Natural killer cell (primary cell): ENCODE data around the gene MICB. TPM values are rescaled to one million over a fixed set of nuclear protein-coding genes. Genes with fewer than 3 reads are reported as not detected.

ENCODE experiments used
- ATAC-seq, 3 donors: fragments of 150-1000 bp in 2 of 3; fragments of 200-7000 bp in 1 of 3; cut with Tn5 transposase; 1 replicate in 1 of 3; 2 replicates in 2 of 3; pipeline ENCODE4 v1.10.0; 2021; ENCODE audit warnings: mild to moderate bottlenecking in 2 of 3, moderate library complexity in 2 of 3
- DNase-seq, 2 donors: peaks; one replicate each; pipeline versions ENCODE4 v3.0.0 to v3.0.0-alpha.2; 2013 to 2021; ENCODE audit warnings: mixed read lengths in 1 of 2
- H3K27ac ChIP-seq: one replicate; pipeline ENCODE4 v1.5.1; 2013; ENCODE audit warnings: mild to moderate bottlenecking, low read length
- H3K27me3 ChIP-seq: one replicate; pipeline ENCODE4 v1.6.1; 2013; ENCODE audit warnings: low read length; ENCODE audit not compliant: control insufficient read depth, insufficient read depth
- H3K36me3 ChIP-seq: one replicate; pipeline ENCODE4 v1.6.1; 2013; ENCODE audit warnings: low read length; ENCODE audit not compliant: control insufficient read depth, insufficient read depth
- H3K4me1 ChIP-seq: one replicate; pipeline ENCODE4 v1.6.1; 2013; ENCODE audit warnings: low read length; ENCODE audit not compliant: control insufficient read depth, insufficient read depth
- H3K4me3 ChIP-seq: one replicate; pipeline ENCODE4 v1.5.1; 2013; ENCODE audit warnings: low read length
- H3K9me3 ChIP-seq: one replicate; pipeline ENCODE4 v1.6.1; 2013; ENCODE audit warnings: low read length; ENCODE audit not compliant: control insufficient read depth, insufficient read depth
- H3K27ac Mint-ChIP-seq, 2 donors: one replicate each; pipeline ENCODE4 v1.8.0; 2022; ENCODE audit warnings: mild to moderate bottlenecking in 2 of 2, mixed read lengths in 2 of 2, moderate library complexity in 1 of 2
- H3K27me3 Mint-ChIP-seq, 2 donors: one replicate each; pipeline ENCODE4 v1.8.0; 2022; ENCODE audit warnings: low read depth in 2 of 2, mixed read lengths in 2 of 2
- H3K36me3 Mint-ChIP-seq: one replicate; pipeline ENCODE4 v1.8.0; 2022; ENCODE audit warnings: mixed read lengths
- H3K4me1 Mint-ChIP-seq, 2 donors: one replicate each; pipeline ENCODE4 v1.8.0; 2022; ENCODE audit warnings: mixed read lengths in 2 of 2
- H3K4me3 Mint-ChIP-seq: one replicate; pipeline ENCODE4 v1.8.0; 2022; ENCODE audit warnings: mild to moderate bottlenecking, moderate library complexity, mixed read lengths
- H3K9me3 Mint-ChIP-seq, 2 donors: one replicate each; pipeline ENCODE4 v1.8.0; 2022; ENCODE audit warnings: mixed read lengths in 2 of 2
- CTCF ChIP-seq: fragments of 200-600 bp; IDR thresholded peaks from one replicate; pipeline ENCODE4 v1.8.0; 2022; ENCODE audit warnings: antibody characterized with exemption
- WGBS: methylation state at CpG from one replicate; pipeline ENCODE4 v1.1.7; 2013; ENCODE audit warnings: missing lambda C conversion rate; ENCODE audit not compliant: insufficient coverage; 5-methylcytosine and 5-hydroxymethylcytosine counted together
- intact Hi-C: fragments of 100-400 bp; cut with micrococcal nuclease; formaldehyde crosslinking; loops from one replicate; pipeline ENCODE4 v1.14.2; 2022
- total RNA-seq, 4 donors: library from RNA; stranded (reverse); fragments of 120-200 nt in 1 of 4; gene quantifications; one replicate each; pipeline versions ENCODE4 v1.2.3 to v1.2.4, GENCODE V29; 2013 to 2022

MICB gene
- total RNA-seq, 3 donors from 2014 or later (not counting 1 experiment from before 2014, with no cell fraction given): 33.5 to 39.0 (median 37.6) TPM

GRCh38 chr6:31535538-31536324 is 37.8 kb downstream of the MICB start:
- H3K27ac Mint-ChIP-seq: peak overlapping the region in 1 of 2 donors; percentile 58
- intact Hi-C loops: no loop called here

GRCh38 chr6:31538805-31539400 is 41.0 kb downstream of the MICB start:
- Mint-ChIP-seq H3K4me3 (peak overlapping the region; percentile 99), H3K27me3 (no peaks in the 10 kb centered on the region), H3K4me1 (peaks cover 55 to 62% of the 10 kb centered on the region in 2 donors), H3K27ac (peak overlapping the region; percentile 94 to 96), H3K36me3 (peaks cover 33% of the 10 kb centered on the region), H3K9me3 (no peaks in the 10 kb centered on the region)
- 59% methylated on average over 6 of the region's 6 CpGs for WGBS
- H3K4me1 ChIP-seq: peaks cover 28% of the 10 kb centered on the region
- no peak for TF ChIP-seq CTCF
- no peaks in the 10 kb centered on the region for H3K9me3 ChIP-seq
- no peaks in the 10 kb centered on the region for H3K27me3 ChIP-seq
- H3K27ac ChIP-seq: no peak overlapping the region
- ATAC-seq: no peak
- no peak overlapping the region for H3K4me3 ChIP-seq
- intact Hi-C loops: no loop called here
- peak in 1 of 2 donors; percentile 27 for DNase-seq
- H3K36me3 ChIP-seq: peaks cover 59% of the 10 kb centered on the region

More at GRCh38 chr6:31535538-31536324, 37.8 kb downstream of the MICB start:
- no CpG with 5 or more reads among the region's 2 CpGs for WGBS
- Histone ChIP-seq H3K4me1 (peaks cover 21% of the 10 kb centered on the region), H3K27me3 (no peaks in the 10 kb centered on the region), H3K9me3 (no peaks in the 10 kb centered on the region), H3K36me3 (peaks cover 88% of the 10 kb centered on the region), H3K27ac (no peak overlapping the region), H3K4me3 (no peak overlapping the region)
- H3K9me3 Mint-ChIP-seq: no peaks in the 10 kb centered on the region
- H3K27me3 Mint-ChIP-seq: no peaks in the 10 kb centered on the region
- no peak overlapping the region for H3K4me3 Mint-ChIP-seq
- no peak for ATAC-seq
- H3K36me3 Mint-ChIP-seq: peaks cover 30% of the 10 kb centered on the region
- TF ChIP-seq CTCF: no peak
- no peak for DNase-seq
- peaks cover 46 to 54% of the 10 kb centered on the region in 2 donors for H3K4me1 Mint-ChIP-seq

- Mint-ChIP-seq H3K36me3 (peaks cover 33% of the 10 kb centered on the region), H3K27me3 (no peaks in the 10 kb centered on the region), H3K9me3 (no peaks in the 10 kb centered on the region), H3K4me1 (peaks cover 54 to 59% of the 10 kb centered on the region in 2 donors), H3K4me3 (peak overlapping the region; percentile 99), H3K27ac (peak overlapping the region; percentile 94 to 96)
- no peak for DNase-seq
- H3K4me1 ChIP-seq: peaks cover 28% of the 10 kb centered on the region
- no peaks in the 10 kb centered on the region for H3K9me3 ChIP-seq
- H3K27ac ChIP-seq: peak overlapping the region; percentile 92
- 38% methylated on average over 2 of the region's 4 CpGs for WGBS
- H3K36me3 ChIP-seq: peaks cover 42% of the 10 kb centered on the region
- peak overlapping the region; percentile 77 for H3K4me3 ChIP-seq
- no peak for ATAC-seq
- no peaks in the 10 kb centered on the region for H3K27me3 ChIP-seq
- no peak for TF ChIP-seq CTCF
- intact Hi-C loops: loop anchor here (1.0 to 10.0 kb wide), 5 partner anchors 48 to 292 kb away; partner anchors contain the start of genes CLIC1, CSNK2B, LY6G5B and PRRC2A
Observed at GRCh38 chr6:31540640-31541039, 42.7 kb downstream of the MICB start.
